ENCODE measurements around the gene C18orf32.
A peak's percentile ranks its signal among the peaks of the same experiment; 100 is the strongest.
"Not testable (repeated sequence)": the region's sequence is repeated elsewhere in the genome, so short reads cannot be mapped to it uniquely, and the experiment has no call there.

The C18orf32 gene

GRCh38 chr18:49500201-49500921 is 13.3 kb upstream of the C18orf32 start:
- no peak for DNase-seq (ENCODE audit: low read depth)

GRCh38 chr18:49499046-49499637 is 12.1 kb upstream of the C18orf32 start:
- DNase-seq (ENCODE audit: low read depth): no peak

GRCh38 chr18:49495480-49495879 is 8.4 kb upstream of the C18orf32 start:
- no peak for DNase-seq (ENCODE audit: low read depth)

GRCh38 chr18:49495076-49495475 is 8.0 kb upstream of the C18orf32 start:
- DNase-seq (ENCODE audit: low read depth): no peak

- no peak for DNase-seq (ENCODE audit: low read depth)
These were observed 7.6 kb upstream of the C18orf32 start for GRCh38 chr18:49494660-49495059.

- DNase-seq (ENCODE audit: low read depth): no peak
These were observed 5.6 kb upstream of the C18orf32 start for GRCh38 chr18:49492694-49493033.

GRCh38 chr18:49491857-49492693 is 5.0 kb upstream of the C18orf32 start, which contains the start of gene RPL17:
Gene RPL17 (minus strand): TSS chr18:49492465.
- peak; percentile 83 for DNase-seq (ENCODE audit: low read depth)

GRCh38 chr18:49491534-49491856 is 4.5 kb upstream of the C18orf32 start:
- DNase-seq (ENCODE audit: low read depth): no peak

- no peak for DNase-seq (ENCODE audit: low read depth)
These were observed 3.3 kb upstream of the C18orf32 start for GRCh38 chr18:49490246-49490762.

- no peak for DNase-seq (ENCODE audit: low read depth)
These were observed 777 bp upstream of the C18orf32 start for GRCh38 chr18:49487711-49488310.

- no peak for DNase-seq (ENCODE audit: low read depth)
These were observed 455 bp downstream of the C18orf32 start for GRCh38 chr18:49486606-49486952.

- no peak for DNase-seq (ENCODE audit: low read depth)
These were observed 900 bp downstream of the C18orf32 start for GRCh38 chr18:49486134-49486533.

GRCh38 chr18:49483198-49483597 is 3.8 kb downstream of the C18orf32 start:
- no peak for DNase-seq (ENCODE audit: low read depth)

GRCh38 chr18:49481907-49482306 is 5.1 kb downstream of the C18orf32 start:
- no peak for DNase-seq (ENCODE audit: low read depth)

- DNase-seq (ENCODE audit: low read depth): no peak
These were observed 5.7 kb downstream of the C18orf32 start for GRCh38 chr18:49481317-49481716.

- no peak for DNase-seq (ENCODE audit: low read depth)
These were observed 7.5 kb downstream of the C18orf32 start for GRCh38 chr18:49479381-49480137.

GRCh38 chr18:49476664-49477411 is 10.2 kb downstream of the C18orf32 start:
- no peak for DNase-seq (ENCODE audit: low read depth)

- not testable (repeated sequence) for DNase-seq (ENCODE audit: low read depth)
These were observed 12.1 kb downstream of the C18orf32 start for GRCh38 chr18:49474935-49475334.

- no peak for DNase-seq (ENCODE audit: low read depth)
These were observed 13.3 kb downstream of the C18orf32 start for GRCh38 chr18:49473721-49474120.

- DNase-seq (ENCODE audit: low read depth): no peak
These were observed 14.6 kb downstream of the C18orf32 start for GRCh38 chr18:49472459-49472858.

GRCh38 chr18:49471532-49471931 is 15.5 kb downstream of the C18orf32 start:
- no peak for DNase-seq (ENCODE audit: low read depth)
